ENCODE results near the gene CASQ2.

The CASQ2 gene

DNA sequence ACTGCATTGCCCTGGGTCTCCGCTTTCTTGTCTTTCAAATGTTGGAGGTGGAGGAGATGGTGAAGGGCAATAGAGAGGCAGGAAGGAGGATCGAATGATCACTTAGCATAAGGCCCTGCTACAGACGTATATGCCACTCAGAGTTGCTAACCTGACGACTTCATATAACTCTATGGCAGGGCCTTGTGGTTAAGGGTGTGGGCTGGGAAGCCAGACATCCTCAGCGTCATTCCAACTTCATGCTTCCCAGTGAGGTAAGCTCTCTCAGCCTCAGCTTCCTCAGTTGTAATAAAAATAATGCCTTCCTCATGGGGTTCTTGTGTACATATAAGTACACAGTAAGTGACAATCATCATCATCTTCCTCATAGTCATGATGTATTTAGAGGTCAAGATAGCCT, 54.6 kb downstream of the CASQ2 start:
- no peaks in the 10 kb centered on the region for H3K9me2 ChIP-seq (replicated peaks; ENCODE audit: insufficient read depth, low read length)
- no peak overlapping the region for H3K4me2 ChIP-seq (ENCODE audit: low read depth, low read length)
- no peaks in the 10 kb centered on the region for H3K4me1 ChIP-seq (ENCODE audit: low read length)
- H2AFZ ChIP-seq (ENCODE audit: low read length), result no peak overlapping the region
- H3K27ac ChIP-seq (ENCODE audit: low read length), result no peak overlapping the region
- H3K4me3 ChIP-seq (ENCODE audit: low read length), result no peak overlapping the region
- no peak for DNase-seq
- TF ChIP-seq EZH2phosphoT487 (IDR thresholded peaks at IDR 0.05; ENCODE audit: low read length) (no peak), EZH2 (optimal IDR thresholded peaks at IDR 0.05; ENCODE audit: low read depth, low read length) (no peak)
- TF ChIP-seq, protein P1, sequence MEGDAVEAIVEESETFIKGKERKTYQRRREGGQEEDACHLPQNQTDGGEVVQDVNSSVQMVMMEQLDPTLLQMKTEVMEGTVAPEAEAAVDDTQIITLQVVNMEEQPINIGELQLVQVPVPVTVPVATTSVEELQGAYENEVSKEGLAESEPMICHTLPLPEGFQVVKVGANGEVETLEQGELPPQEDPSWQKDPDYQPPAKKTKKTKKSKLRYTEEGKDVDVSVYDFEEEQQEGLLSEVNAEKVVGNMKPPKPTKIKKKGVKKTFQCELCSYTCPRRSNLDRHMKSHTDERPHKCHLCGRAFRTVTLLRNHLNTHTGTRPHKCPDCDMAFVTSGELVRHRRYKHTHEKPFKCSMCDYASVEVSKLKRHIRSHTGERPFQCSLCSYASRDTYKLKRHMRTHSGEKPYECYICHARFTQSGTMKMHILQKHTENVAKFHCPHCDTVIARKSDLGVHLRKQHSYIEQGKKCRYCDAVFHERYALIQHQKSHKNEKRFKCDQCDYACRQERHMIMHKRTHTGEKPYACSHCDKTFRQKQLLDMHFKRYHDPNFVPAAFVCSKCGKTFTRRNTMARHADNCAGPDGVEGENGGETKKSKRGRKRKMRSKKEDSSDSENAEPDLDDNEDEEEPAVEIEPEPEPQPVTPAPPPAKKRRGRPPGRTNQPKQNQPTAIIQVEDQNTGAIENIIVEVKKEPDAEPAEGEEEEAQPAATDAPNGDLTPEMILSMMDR (IDR thresholded peaks at IDR 0.05; ENCODE audit: low read length), result no peak
- no peaks in the 10 kb centered on the region for H4K20me1 ChIP-seq (ENCODE audit: insufficient read depth, low read length)
- H3K9me3 ChIP-seq (replicated peaks; ENCODE audit: insufficient read depth, low read length), result no peaks in the 10 kb centered on the region
- no peaks in the 10 kb centered on the region for H3K27me3 ChIP-seq (replicated peaks; ENCODE audit: insufficient read depth, low read length)
- H3K36me3 ChIP-seq (replicated peaks; ENCODE audit: insufficient read depth, low read length), result no peaks in the 10 kb centered on the region
- H3K79me2 ChIP-seq (ENCODE audit: low read length), result no peaks in the 10 kb centered on the region
- H3K9ac ChIP-seq (ENCODE audit: low read length), result no peak overlapping the region
- no peaks in the 10 kb centered on the region for H3F3A ChIP-seq (ENCODE audit: insufficient read depth, low read length)

DNA sequence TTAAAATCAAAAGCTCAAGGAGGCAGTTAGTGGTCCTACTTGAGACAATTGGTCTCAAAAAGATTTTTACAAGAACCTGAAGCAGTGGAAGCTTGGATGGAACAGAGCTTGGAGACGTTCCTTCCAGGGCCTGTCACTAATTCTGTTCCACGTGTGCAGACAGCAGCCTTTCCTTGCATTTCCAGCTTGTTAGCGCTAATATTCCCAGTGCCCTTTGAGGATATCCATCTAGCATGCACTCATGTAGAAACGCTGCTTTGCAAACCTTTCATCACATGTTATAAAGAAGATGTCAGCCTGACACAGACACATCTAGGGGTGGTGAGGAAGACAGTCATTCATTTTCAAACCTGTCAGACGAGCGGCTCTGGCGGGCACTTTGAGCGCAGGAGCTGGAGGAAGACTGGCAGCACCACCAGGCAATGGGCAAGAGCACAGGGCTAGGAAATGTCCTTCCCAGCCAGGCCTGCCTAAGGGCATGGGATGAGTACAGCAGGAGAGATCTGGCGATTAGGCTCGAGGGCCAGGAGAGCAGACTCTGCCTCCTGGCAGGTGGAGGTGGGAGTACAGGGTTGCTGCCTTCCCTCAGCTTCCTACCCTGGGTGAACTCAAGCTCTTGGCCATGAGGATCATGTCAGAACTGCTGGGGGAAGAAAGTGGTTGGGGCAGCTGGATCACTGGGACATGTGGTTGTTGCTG, 55.5 kb downstream of the CASQ2 start:
- no peak for DNase-seq
- no peak overlapping the region for H3K4me3 ChIP-seq (ENCODE audit: low read length)
- H3K9ac ChIP-seq (ENCODE audit: low read length), result no peak overlapping the region
- no peaks in the 10 kb centered on the region for H3K9me3 ChIP-seq (replicated peaks; ENCODE audit: insufficient read depth, low read length)
- H3K9me2 ChIP-seq (replicated peaks; ENCODE audit: insufficient read depth, low read length), result no peaks in the 10 kb centered on the region
- no peaks in the 10 kb centered on the region for H4K20me1 ChIP-seq (ENCODE audit: insufficient read depth, low read length)
- no peak overlapping the region for H3K27ac ChIP-seq (ENCODE audit: low read length)
- TF ChIP-seq, protein P1 (IDR thresholded peaks at IDR 0.05; ENCODE audit: low read length), result no peak
- H3K79me2 ChIP-seq (ENCODE audit: low read length), result no peaks in the 10 kb centered on the region
- no peaks in the 10 kb centered on the region for H3K4me1 ChIP-seq (ENCODE audit: low read length)
- no peaks in the 10 kb centered on the region for H3F3A ChIP-seq (ENCODE audit: insufficient read depth, low read length)
- no peaks in the 10 kb centered on the region for H3K36me3 ChIP-seq (replicated peaks; ENCODE audit: insufficient read depth, low read length)
- H3K4me2 ChIP-seq (ENCODE audit: low read depth, low read length), result no peak overlapping the region
- H2AFZ ChIP-seq (ENCODE audit: low read length), result no peak overlapping the region
- H3K27me3 ChIP-seq (replicated peaks; ENCODE audit: insufficient read depth, low read length), result no peaks in the 10 kb centered on the region

GRCh38 chr1:115710859-115711624, 57.5 kb downstream of the CASQ2 start:
- no peaks in the 10 kb centered on the region for H3F3A ChIP-seq (ENCODE audit: insufficient read depth, low read length)
- H3K4me1 ChIP-seq (ENCODE audit: low read length), result no peaks in the 10 kb centered on the region
- no peak for TF ChIP-seq EZH2phosphoT487 (IDR thresholded peaks at IDR 0.05; ENCODE audit: low read length)
- TF ChIP-seq, protein P1 (IDR thresholded peaks at IDR 0.05; ENCODE audit: low read length), result no peak
- no peak for TF ChIP-seq EZH2 (optimal IDR thresholded peaks at IDR 0.05; ENCODE audit: low read depth, low read length)
- DNase-seq, result no peak
- H3K9me3 ChIP-seq (replicated peaks; ENCODE audit: insufficient read depth, low read length), result no peaks in the 10 kb centered on the region
- no peaks in the 10 kb centered on the region for H4K20me1 ChIP-seq (ENCODE audit: insufficient read depth, low read length)
- H3K36me3 ChIP-seq (replicated peaks; ENCODE audit: insufficient read depth, low read length), result no peaks in the 10 kb centered on the region
- H3K79me2 ChIP-seq (ENCODE audit: low read length), result no peaks in the 10 kb centered on the region
- H3K9me2 ChIP-seq (replicated peaks; ENCODE audit: insufficient read depth, low read length), result no peaks in the 10 kb centered on the region
- no peak overlapping the region for H3K4me2 ChIP-seq (ENCODE audit: low read depth, low read length)
- no peak overlapping the region for H3K4me3 ChIP-seq (ENCODE audit: low read length)
- H2AFZ ChIP-seq (ENCODE audit: low read length), result no peak overlapping the region
- H3K27me3 ChIP-seq (replicated peaks; ENCODE audit: insufficient read depth, low read length), result no peaks in the 10 kb centered on the region
- H3K9ac ChIP-seq (ENCODE audit: low read length), result no peak overlapping the region
- no peak overlapping the region for H3K27ac ChIP-seq (ENCODE audit: low read length)

All from MM.1S (cell line).